GM19239 (cell line): ENCODE data around the gene ARHGEF25.
"Not testable (repeated sequence)": the region's sequence is repeated elsewhere in the genome, so short reads cannot be mapped to it uniquely, and the experiment has no call there.

Source experiments
- DNase-seq: peaks from one replicate; pipeline ENCODE4 v3.0.0; 2011; ENCODE audit warnings: low spot score; ENCODE audit not compliant: insufficient read length
- FAIRE-seq: peaks from 2 replicates; lab custom pipeline; 2011; peaks lifted over from hg19 to GRCh38; lab: Jason Lieb, UNC

Gene ARHGEF25

DNA sequence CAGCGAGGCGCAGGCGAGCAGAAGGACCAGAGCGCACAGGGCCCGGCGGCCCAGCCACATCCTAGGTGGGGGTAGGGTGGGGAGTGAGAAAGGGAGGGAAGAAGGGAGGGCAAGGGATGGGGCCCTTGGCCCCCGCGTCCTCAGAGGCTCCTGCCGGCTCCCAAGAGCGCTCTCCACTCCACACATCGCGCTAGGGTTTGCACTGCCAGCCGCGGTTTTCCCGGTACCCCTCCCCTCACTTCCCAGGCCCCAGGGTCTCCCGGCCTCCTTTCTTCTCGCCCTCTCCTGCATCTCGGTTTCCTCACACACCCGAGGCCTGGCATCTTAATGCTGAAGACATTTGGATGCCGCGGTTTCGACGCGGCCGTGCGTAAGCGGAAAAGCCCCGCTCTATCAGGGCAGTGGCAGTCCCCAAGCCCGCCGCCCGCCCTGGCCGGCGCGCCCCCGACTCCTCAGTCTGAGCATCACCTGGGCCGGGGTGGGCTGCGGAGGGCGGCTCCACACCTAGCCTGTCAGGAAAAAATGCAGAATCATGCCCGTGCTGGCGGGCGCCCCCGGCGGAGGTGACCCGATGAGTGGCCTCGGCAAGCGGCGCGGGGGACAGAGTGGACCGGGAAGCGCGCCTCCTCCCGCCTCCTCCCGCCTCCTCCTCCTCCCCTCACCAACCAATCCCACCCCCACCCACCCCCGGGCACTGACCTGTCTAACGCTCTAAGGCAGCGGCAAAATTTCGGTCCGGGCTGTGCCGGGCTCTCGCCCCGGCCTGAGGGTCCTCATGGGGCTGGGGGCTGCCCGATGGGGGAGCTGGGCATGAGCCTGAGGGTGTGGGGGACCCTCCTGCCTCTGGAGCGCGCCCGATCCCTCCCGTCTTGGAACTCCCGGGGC lies 21.1 kb downstream of the ARHGEF25 start:
- no peak for FAIRE-seq

DNA sequence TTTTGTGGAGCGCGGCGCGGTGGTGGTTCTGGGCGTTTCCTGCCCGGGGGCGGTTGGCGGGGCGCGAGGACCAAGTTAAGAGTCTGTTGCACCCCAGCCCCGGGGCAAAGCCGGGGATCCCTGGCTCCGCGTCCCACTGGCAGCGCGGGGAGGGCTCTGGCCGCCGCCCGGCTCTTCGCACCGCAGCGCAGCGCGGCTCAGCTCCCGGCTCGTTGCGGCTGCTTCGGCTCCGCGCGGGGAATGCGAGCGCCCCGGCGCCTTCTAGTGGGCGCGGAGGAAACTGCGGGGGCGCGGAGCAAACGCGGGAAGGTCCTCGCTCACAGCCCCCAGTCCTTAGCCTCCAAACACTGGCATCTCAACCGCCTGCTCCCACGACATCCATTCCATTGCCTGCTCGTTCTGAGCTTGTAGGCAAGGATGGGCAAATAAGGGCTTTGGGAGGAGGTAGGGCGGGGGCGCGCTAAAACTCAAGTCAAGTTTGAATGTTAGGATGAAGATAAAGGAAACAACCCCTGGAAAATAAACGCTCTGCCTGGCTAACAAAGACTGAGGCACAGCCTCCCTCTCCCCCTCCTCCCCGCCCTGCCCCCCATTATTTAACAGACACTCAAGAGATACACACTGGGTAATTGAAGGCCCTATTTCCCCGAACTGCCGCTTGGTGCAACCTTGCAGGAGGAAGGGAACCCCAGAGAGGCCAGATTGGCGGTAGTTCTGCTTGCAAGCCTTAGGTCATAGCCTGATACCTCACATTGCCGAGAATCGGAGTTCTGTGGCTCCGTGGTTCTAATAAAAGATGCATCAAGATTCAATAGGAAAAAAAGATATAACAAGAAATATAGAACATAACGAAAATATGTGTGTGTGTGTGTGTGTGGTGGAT lies 22.0 kb downstream of the ARHGEF25 start, which contains the start of gene B4GALNT1:
TSS of gene B4GALNT1 (minus strand) at position 244 of the 883 bp plus-strand sequence. CDS start 1,069 bp downstream, outside the sequence.
- DNase-seq (peak; percentile 84), FAIRE-seq (peak; percentile 83)

More for the DNA sequence above, 21.1 kb downstream of the ARHGEF25 start:
- DNase-seq = no peak

DNA sequence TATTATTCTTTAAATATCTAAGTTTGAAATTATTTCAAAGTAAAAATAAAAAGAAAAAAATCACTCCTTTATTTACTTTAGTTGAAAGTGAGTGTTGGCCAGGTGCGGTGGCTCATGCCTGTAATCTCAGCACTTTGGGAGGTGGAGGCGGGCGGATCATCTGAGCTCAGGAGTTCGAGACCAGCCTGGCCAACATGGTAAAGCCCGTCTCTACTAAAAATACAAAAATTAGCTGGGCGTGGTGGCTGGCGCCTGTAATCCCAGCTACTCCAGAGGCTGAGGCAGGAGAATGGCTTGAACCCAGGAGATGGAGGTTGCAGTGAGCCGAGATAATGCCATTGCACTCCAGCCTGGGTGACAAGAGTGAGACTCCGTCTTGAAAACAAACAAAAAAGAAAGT lies 25.5 kb downstream of the ARHGEF25 start:
- not testable (repeated sequence) for DNase-seq, FAIRE-seq

DNA sequence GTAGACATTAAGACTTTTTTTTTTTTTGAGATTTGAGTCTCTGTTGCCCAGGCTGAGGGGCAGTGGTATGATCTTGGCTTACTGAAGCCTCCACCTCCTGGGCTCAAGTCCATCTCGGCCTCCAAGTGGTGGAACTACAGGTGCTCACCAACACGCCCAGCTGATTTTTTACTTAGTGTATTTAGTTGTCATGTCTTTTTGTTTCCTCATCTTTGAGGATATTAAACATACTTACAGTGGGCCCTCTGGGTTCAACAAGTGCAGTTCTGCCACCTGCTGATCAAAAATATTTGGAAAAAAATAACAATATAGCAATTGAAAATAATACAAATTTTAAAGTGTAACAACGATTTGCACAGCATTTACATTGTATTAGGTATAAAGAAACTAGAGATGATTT lies 26.1 kb downstream of the ARHGEF25 start:
- DNase-seq = no peak
- no peak for FAIRE-seq

DNA sequence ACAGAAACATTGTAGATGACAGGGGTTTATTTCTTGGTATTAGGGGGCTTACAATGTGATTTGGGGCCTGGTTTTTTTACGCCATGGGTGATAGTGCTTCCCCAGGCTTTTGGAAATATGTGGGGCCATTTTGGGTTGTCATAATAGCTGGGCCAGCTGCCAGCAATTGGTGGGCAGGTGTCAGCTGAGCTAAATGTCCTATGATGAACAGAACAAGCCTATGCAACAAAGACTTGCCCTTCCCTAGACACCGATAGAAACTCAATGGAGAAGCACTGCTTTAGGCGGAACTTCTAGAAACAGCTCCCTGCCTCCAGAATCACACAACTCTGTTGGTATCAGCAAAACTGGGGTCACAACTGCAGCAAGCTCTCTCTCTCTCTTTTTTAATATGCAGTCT lies 26.9 kb downstream of the ARHGEF25 start:
- FAIRE-seq = no peak
- no peak for DNase-seq

DNA sequence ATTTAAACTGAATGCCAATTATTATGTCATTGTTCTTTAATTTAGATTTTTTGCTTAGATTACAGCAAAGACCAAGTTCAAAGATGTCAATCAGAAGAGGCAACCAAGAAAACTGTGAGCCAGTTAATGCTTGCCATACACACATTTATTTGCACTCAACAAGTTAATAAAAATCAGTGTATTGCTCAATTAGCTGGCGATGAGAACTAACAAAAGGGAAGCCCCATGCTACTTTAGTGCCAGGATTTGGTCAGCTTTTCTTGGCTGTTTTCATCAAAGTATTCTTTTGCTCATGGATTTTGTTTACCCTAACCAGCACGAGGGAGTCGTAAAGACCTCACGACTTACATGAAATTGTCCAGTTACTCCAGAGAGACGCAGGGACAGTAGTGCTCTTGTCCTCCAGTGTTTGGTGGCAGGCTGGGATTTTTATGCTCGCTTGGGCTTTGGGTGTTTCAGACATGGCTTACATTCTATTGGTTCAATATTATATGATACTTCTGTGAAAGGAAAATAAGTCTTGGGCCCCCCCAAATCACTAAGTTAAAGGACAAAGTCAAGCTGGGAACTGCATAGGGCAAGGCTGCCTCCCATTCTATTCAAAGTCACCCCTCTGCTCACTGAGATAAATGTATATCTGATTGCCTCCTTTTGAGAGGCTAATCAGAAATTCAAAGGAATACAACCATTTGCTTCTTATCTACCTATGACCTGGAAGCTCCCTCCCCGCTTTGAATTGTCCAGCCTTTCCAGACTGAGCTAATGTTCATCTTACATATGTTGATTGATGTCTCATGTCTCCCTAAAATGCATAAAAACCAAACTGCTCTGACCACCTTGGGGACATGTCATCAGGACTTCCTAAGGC lies 29.2 kb downstream of the ARHGEF25 start:
- FAIRE-seq (no peak), DNase-seq (no peak)

DNA sequence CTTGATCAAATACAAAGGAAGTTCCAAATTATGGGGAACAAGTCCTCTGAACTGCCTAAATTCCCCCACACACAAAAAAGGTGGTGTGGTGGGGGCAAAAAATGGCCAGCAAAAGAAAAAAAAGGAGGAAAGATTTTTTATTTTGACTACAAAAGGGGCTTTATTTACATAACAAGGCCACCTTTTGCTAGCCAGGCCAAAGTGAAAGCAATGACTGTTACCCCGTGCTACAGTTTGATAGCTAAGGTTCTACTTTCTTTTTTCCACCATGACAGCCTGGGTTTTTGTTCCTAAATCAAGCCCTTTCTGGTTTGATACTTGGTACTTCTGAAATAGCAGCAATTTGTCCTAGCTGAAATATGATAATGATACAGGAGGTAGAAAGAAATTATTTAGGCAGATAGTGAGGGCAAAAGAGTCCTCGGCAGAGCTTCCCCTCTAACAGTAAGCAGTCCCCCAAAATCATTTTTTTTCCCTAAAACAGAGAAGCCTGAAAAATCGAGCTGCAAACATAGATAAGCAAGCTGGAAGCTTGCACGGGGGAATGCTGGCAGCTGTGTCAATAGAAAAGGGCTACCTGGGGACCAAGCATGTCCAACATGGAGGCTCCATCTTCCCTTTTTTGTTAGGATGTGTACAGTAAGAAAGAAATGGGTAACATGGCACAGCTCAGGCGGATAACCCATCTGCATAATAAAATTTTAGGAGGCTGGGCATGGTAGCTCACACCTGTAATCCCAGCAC lies 30.6 kb downstream of the ARHGEF25 start:
- no peak for DNase-seq
- FAIRE-seq = no peak

DNA sequence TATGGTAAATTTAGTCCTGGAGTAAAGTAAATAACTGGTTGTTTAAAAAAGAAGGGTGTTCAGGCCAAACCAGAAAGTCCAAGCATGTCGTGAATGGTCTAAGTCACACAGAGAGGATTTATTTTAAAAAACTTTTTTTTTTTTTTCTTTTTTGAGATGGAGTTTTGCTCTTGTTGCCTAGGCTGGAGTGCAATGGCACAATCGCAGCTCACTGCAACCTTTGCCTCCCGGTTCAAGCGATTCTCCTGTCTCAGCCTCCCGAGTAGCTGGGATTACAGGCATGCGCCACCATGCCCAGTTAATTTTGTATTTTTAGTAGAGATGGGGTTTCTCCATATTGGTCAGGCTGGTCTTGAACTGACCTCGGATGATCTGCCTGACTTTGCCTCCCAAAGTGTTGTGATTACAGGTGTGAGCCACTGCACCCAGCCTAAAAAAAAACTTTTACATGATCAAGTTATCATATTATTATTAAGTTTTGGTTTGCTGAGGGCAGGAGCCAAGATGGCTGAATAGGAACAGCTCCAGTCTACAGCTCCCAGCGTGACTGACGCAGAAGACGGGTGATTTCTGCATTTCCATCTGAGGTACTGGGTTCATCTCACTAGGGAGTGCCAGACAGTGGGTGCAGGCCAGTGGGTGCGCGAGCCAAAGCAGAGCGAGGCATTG lies 34.9 kb downstream of the ARHGEF25 start:
- not testable (repeated sequence) for DNase-seq, FAIRE-seq

DNA sequence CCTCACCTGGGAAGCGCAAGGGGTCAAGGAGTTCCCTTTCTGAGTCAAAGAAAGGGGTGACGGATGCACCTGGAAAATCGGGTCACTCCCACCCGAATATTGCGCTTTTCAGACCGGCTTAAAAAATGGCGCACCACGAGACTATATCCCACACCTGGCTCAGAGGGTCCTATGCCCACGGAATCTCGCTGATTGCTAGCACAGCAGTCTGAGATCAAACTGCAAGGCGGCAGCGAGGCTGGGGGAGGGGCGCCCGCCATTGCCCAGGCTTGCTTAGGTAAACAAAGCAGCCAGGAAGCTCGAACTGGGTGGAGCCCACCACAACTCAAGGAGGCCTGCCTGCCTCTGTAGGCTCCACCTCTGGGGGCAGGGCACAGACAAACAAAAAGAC lies 35.4 kb downstream of the ARHGEF25 start:
- DNase-seq, FAIRE-seq: not testable (repeated sequence)

DNA sequence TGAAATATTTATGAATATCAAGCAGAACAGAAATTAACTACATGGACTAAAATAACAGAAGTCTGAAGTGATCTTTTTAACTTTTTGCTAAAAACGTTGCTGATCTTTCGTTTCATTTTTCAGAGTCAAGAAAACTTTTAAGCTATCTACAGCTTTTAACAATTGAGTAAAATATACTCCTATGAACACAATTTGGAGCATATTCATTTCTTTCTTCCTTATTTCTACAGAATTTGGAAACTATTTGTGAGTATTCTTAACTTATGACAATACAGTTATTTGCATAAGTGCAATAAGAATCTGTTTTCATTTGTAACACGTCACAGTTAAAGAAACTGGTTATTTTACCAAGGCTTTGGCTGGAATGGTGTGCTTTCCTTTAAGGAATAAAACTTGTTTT lies 42.8 kb downstream of the ARHGEF25 start:
- DNase-seq = no peak
- no peak for FAIRE-seq

DNA sequence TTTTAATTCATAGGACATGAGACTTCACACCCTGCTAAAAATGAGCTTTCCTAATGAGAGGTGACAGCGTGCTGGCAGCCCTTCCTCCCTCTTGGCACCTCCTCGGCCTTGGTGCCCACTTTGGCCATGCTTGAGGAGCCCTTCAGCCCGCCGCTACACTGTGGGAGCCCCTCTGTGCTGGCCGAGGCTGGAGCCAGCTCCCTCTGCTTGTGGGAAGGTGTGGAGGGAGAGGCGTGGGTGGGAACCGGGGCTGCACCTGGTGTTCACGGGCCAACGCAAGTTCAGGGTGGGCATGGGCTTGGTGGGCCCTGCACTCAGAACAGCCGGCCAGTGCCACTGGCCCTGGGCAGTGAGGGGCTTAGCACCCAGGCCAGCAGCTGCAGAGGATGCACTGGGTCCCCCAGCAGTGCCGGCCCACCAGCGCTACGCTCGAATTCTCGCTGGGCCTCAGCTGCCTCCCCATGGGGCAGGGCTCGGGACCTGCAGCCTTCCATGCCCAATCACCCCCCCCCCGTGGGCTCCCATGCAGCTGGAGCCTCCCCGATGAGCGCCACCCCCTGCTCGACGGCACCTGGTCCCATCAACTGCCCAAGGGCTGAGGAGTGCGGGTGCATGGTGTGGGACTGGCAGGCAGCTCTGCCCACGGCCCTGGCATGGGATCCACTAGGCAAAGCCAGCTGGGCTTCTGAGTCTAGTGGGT lies 44.5 kb downstream of the ARHGEF25 start:
- DNase-seq = no peak

DNA sequence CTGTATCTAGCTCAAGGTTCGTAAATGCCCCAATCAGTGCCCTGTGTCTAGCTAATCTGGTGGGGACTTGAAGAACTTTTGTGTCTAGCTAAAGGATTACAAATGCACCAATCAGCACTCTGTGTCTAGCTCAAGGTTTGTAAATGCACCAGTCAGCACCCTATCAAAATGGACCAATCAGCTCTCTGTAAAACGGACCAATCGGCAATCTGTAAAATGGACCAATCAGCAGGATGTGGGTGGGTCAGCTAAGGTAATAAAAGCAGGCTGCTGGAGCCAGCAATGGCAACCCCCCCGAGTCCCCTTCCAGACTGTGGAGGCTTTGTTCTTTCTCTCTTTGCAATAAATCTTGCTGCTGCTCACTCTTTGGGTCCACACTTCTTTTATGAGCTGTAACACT lies 45.2 kb downstream of the ARHGEF25 start:
- DNase-seq, FAIRE-seq: not testable (repeated sequence)

More for the DNA sequence above, 44.5 kb downstream of the ARHGEF25 start:
- FAIRE-seq = no peak

DNA sequence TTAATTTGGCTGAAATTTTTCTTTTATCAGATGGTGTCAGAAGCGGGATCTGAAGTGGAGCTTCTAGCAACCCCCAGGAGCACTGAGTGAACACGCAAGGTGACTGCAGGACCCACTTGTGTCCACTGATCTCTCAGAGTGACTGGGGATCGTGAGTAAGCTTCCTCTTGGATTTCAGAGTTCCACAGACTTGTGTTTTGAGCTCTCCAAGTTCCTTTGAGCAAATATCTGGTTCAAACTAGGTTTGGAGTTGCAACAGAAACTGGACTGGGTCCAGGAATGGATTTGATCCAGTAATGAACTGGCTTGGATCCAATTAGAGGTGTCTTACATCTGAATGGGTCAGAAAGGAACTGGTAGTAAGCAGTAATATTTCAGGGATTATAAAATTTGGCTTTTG lies 46.5 kb downstream of the ARHGEF25 start:
- no peak for DNase-seq
- no peak for FAIRE-seq

DNA sequence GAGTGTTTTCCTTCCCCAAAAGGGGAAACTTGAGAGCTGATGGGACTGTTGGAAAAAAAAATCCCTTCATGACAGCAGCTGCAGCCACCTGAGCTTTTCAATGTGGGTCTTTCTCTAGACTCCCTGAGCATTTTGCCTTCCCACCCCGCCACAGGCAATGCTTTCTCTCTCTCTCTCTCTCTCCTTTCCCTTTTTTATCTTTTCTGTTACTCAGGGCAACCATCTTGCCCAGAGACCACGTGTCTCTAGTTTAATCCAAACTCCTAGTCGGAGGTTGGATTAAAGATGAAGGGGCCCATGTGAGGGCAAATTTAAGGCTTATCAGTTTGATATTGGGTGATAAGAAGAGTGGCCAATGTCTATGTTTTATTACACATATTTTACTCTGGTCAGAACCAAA lies 47.7 kb downstream of the ARHGEF25 start:
- no peak for FAIRE-seq
- no peak for DNase-seq

DNA sequence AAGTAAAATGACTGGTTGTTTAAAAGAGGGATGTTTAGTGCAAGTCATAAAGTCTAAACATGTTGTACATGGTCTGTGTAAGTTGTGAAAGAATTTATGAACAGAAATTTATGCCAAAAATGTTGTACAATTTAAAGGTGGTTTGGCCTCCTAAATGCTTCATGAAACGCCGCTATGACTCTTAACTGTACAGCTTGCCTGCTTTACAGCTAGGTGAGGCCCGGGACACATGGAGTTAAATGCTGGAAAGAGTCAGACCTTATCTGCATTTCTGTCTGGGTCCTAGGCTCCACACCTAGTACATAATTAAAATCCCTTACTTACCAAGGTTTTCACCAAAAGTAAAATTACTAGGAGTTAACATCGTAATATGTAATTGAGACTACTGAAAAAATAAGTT lies 50.1 kb downstream of the ARHGEF25 start:
- FAIRE-seq (no peak), DNase-seq (no peak)

DNA sequence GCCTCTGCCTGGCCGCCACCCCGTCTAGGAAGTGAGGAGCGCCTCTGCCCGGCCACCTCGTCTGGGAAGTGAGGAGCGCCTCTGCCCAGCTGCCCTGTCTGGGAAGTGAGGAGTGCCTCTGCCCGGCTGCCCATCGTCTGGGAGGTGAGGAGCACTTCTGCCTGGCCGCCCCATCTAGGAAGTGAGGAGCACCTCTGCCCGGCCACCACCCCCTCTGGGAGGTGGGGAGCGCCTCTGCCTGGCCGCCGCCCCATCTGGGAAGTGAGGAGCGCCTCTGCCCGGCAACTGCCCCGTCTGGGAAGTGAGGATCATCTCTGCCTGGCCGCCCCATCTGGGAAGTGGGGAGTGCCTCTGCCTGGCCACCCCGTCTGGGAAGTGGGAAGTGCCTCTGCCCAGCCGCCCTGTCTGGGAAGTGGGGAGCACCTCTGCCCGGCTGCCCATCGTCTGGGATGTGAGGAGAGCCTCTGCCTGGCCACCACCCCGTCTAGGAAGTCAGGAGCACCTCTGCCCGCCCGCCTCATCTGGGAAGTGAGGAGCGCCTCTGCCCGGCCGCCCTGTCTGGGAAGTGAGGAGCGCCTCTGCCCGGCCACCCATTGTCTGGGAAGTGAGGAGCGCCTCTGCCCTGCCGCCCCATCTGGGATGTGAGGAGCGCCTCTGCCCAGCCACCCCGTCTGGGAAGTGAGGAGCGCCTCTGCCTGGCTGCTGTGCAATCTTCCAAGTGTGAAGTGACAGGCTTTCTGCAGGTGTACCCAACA lies 54.0 kb downstream of the ARHGEF25 start:
- FAIRE-seq, DNase-seq: not testable (repeated sequence)
